Stimulated activated CD8-positive, alpha-beta memory T cell treated with anti-CD3 and anti-CD28 coated beads, Interleukin-2, amount 100 ng/mL, for 1 hour (primary cell): ENCODE data around the gene CLASP1.
"Not testable (repeated sequence)": the region's sequence is repeated elsewhere in the genome, so short reads cannot be mapped to it uniquely, and the experiment has no call there.

Source experiments
- DNase-seq, 2 donors: peaks; one replicate each; pipeline ENCODE4 v3.0.0-alpha.2; 2020; ENCODE audit warnings: low read depth in 2 of 2

CLASP1 gene

DNA sequence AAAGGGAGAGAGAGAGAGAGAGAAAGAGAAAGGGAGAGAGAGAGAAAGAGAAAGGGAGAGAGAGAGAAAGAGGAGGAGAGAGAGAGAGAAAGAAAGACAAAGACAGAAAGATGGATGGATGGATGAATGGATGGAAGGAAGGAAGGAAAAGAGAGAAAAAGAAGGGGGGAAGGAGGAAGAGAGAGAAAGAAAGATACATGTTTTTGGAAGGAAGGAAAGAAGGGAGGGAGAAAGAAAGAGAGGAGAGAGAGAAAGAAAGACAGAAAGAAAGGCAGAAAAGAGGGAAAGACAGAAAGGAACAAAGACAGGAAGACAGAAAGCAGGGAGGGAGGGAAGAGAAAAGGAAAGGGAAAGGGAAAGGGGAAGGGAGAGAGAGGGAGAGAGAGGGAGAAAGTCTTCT lies 67.0 kb downstream of the CLASP1 start:
- DNase-seq: no peak

DNA sequence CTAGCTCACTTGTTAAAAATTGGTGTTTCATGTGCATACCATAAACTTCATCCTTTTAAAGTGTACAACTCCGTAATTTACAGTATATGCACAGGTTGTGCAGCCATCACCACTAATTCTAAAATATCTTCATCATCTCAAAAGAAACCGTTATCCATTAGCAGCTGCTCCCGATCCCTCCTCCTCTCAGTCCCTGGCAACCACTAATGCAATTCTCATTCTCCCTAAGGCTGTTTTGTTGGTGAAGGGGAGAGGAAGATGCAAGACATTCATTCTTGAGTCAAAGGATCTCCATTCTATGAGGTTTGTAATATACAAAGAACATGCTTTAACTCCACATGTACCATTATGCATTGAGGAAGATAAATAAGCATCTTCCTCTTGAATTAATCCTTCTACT lies 70.0 kb downstream of the CLASP1 start:
- no peak for DNase-seq

DNA sequence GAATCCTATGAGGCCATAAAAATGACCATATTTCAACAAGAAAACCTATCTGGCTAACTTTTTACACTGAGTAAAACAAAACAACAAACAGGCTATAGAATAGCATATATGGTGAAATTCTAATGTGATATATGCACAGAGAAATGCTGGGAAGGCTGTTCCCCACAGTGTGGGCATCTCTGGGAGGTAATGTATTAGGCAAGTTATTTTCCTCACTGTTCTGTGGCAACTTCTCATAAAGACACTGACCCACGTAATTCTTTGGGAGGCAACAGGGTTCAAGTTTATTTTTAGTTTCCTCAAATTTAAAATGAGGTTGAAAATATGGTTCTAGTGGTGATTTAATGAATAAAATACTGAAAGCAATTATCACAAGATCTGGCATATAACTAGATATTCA lies 71.9 kb downstream of the CLASP1 start:
- no peak for DNase-seq

DNA sequence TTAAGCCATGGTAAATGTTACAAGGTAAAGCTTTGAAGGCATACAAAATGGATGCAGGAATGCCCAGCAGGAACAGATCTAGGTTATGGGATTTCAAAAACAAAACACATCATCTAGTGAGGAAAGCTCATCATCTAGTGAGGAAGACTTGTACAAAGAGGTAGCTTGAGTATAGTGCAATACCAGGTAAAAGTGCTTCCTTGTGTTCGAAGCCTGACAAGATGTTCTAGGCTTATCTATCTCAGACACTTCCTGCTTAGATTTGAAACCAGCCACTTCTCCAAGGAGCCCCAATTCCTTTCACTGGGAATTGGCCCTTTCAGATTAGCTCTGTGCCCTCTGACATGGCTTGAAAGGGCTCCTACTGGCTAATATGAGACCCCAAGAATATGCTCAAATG lies 73.0 kb downstream of the CLASP1 start:
- no peak for DNase-seq

DNA sequence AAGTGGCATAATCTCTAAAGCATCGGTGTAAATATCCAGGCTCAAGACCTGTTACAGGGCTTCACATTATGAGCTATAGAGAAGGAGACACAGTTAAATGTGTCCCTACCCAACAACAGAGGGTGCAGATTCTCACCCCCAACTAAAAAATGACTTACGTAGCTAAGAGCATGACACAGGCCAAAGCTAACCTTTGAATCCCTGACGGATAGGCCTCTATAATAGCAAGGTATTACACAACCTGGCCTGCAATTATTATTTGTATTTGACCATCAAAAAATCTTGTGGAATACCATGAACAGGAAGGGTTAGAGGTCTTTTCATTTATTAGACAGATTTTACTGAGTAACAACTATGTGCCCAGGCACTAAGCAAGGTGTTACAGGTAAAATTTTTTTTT lies 73.5 kb downstream of the CLASP1 start:
- DNase-seq: no peak

DNA sequence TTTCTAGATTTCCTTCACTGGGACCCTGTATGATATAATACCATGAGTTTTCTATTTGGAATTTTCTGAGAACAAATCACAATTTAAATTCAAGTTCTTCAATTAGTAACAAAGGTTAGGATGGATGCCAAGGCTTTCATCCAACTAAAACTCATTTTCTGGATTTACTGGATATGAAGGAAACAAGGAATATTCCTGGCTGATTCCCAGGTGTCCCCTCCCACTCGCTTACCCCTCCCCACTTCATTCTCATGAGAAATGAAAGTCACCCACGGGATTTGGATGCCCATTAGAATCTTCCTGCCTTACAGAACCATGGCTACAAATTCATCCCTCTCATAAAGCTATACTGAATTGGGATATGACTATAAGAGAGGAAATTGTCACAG lies 78.6 kb downstream of the CLASP1 start:
- DNase-seq: no peak

DNA sequence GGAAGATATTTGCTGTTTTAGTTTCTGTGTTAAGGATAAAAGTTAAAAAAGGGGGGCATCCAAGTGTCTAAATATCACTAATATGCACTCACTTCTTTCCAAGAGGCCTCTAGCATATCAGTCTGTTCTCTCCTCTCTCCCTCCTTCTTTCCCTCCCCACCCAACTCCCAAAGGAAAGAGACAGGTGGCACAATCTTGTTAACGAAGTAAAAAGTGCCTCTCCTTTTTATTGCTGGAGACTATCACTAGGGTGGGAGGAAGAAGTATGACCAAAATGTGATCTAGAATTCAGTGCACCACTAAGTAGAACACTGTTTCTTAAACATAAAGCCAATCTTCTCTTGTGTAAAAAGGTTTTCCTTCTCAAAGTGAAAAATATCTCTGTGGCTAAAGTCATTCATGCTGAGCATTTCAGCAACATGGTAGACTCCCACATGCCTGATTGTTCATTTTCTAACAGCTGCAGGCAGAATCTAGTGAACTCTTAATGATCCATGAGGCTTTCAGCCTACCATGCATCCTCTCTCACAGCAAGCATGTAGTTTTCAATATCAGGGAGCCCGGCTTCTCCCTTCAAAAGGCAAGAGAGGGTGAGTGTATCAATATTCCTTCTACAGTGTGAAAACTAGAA lies 79.1 kb downstream of the CLASP1 start:
- no peak for DNase-seq

DNA sequence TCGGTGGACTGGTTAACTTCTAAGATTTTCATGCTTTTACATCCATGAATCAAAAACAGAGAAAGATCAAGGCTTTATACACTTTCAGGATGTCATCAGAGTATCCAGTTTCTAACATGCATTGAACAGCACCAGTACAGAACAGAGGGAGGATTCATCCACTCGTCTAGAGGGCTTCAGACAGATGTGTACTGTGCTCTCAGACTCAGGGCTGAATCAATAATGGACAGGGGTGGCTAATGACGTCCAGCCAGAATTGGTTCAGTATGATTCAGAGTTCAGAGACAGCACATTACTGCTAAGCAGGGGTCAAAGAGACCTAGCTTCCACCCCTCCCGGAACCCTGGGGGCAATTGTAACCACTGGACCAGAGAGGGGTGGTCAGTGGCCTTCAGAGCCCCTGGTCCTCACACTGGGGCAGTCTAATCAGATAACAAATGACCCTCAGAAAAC lies 81.3 kb downstream of the CLASP1 start:
- DNase-seq: no peak

DNA sequence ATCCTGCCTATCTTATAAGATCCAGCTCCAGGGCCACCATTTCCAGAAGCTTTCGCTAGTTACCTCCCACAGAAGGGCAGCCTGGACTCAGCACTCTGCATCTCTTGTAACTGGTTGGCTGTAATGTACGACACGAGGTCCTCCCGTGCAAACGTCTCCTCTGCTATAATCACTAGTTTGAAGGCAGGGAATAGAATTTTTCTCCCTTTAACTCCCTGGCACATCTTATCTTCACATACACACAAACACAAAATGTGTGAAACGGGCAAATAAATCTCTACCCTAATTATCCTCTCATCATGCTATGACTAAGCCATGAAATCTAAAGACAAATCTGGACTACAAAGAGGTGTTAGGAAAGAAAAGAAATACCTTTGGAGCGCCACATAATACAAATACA lies 81.8 kb downstream of the CLASP1 start:
- DNase-seq: no peak

DNA sequence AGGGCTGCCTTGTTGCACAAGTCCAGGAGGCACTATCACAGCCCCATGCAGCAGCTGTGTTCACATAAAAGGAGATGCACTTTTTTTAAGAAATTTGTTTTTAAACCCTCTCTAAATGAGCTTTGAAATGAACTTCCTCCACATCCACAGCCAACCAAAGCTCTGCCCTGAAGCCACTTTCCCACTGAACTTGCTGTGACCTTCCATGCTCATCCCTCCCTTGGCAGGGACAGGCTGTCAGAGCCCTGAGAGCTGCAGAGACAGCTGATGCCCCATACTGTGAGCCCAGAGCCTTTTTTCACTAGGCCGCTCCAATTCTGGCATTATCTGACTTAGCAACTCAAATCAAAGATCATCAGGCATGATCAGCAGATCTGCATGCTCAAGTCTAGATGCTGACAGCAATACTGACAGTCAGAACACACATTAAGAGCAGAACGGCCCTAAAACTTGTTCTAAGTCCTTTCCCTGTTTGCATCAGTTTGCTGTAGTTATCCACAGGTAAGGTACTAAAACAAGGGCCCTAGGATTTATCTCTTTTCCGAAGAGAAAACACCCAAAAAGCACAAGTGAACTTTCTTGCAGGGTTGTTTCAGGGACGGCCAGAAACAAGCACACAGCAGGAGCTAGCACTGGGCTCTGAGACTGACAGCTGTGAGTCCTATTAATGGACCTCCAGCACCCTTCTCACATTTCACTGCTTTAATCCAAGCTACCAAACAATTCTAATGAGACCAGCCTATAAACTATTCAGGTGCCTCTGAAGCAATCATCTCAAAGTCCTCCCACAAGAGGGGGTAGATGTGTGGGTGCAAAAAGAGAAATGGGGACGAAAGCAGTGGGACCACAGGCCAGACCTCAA lies 83.6 kb downstream of the CLASP1 start:
- no peak for DNase-seq

DNA sequence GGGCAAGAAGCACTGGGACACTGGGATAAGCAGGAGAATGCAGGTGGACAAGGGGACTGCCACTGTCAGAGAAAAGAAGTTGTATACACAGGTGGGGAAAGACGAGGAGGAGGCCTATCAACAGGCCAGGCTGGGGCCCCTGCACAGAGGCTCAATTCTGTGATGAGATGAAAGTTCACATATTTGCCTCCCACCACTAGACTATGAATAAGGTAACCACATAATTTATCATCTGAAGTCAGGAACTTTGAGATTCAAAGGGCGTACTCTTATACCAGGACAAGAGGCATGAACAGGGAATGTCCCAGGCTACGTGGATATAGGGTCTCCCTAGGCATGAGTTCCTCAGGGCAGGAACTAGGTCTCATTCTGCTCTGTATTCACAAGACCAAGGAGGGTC lies 84.4 kb downstream of the CLASP1 start:
- no peak for DNase-seq

DNA sequence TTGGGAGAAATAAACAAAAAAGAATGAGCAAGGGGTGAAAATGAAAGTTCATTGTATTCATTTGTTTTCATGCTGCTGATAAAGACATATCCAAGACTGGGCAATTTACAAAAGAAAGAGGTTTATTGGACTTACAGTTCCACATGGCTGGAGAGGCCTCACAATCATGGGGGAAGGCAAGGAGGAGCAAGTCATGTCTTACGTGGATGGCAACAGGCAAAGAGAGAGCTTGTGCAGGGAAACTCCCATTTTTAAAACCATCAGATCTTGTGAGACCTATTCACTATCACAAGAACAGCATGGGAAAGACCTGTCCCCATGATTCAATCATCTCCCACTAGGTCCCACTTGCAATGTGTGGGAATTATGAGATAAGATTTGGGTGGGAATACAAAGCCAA lies 85.5 kb downstream of the CLASP1 start:
- not testable (repeated sequence) for DNase-seq

DNA sequence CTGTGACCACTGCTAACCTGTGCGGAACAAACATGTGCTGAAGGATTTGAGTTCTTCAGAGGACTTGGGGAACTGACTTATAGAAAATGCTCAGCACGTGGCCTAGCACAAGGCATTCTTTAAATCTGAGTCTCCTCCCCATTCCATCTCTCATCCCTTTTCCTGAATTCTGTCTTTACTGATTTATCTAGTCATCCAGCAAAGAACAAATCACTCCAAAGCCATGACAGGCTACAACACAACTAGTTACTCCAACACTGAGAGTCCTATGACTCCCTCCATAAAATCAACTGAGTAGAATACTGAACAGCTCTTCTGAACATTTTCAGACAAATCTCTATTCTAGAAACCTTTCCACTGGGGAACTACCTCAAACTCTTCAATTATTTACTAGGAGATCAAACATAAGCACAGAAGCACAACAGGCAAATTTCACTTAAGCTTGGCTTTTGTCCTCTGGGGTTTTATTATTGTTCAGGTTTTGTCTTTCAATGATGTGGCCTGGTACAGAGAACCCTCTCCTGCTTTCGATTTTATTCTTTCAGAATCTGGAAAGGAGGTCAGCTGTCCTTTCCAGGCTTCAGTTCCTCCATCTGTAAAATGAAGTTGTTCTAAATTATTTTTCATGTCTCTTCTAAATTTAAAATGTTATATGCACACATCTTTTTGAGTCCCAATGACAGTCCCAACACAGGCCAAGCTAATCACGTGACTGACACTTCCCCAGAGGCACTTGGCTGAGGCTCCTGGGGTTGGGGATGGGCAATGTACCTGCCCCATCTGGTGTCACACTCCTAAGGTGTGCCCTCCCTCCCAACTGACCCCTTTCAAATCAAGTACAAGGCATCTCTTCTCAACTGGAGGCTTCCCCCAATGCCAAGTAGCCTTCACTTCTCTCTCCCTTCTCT lies 86.7 kb downstream of the CLASP1 start:
- DNase-seq: no peak

DNA sequence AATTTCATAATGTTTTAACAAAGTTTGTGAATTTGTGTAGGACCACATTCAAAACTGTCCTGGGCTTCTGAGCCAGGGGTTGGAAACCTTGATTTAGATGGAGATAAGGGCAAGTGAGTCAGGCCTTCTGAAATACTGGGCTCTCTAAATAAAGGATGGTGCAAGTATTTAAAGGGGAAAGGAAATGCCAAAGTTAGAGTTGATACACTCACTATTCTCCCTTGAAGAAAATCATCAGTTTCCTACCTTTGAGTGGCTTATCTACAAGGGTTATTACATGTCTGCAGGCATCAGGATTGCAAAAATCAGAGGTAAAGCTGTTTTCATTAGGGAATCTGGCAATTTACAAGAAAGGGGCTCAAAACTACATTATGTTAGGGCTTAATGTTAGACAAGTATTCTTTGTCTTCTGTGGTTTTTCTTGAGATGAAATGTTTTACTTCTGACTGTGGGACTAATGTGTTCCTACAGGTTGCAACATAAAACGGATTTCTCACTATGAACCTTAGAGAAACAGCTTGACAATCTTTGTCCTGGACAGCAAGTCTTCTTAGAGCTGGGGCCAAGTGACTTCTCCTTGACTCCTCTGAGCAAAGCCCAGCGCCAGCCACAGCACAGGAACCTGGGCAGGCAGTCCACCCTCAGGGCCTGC lies 87.5 kb downstream of the CLASP1 start:
- no peak for DNase-seq

DNA sequence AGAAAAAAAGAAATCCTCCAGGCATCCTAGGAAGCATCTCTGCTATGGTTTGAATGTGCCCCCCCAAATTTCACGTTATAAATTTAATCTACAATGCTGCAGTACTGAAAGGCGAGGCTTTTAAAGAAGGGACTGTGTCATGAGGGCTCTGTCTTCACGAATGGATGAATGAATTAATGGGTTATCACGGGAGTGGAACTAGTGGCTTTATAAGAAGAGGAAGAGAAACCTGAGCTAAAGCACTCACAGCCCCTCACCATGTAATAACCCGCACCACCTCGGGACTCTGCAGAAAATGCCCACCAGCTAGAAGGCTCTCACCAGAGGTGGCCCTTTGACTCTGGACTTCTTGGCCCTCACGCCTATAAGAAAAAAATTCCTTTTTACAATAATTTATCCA lies 90.9 kb downstream of the CLASP1 start:
- no peak for DNase-seq

DNA sequence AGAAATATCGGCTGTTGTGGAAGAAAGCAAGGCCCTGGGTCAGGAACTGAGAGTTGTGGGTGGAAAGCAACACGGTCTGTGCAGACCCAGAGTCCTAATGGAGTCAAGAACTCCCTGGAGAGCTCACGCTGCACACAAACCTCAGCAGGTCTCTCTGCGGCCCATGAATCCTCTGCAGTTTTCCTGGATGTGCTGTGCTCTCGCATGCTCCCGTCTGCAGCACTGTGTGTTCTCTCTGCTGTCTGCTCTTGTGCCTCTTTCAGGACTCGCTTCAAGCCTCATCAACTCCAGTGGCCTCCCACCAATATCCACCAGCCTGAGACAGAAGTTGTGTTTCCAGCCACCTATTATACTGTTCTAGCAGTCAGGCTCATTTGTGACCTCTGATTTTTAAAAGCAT lies 94.3 kb downstream of the CLASP1 start:
- no peak for DNase-seq

DNA sequence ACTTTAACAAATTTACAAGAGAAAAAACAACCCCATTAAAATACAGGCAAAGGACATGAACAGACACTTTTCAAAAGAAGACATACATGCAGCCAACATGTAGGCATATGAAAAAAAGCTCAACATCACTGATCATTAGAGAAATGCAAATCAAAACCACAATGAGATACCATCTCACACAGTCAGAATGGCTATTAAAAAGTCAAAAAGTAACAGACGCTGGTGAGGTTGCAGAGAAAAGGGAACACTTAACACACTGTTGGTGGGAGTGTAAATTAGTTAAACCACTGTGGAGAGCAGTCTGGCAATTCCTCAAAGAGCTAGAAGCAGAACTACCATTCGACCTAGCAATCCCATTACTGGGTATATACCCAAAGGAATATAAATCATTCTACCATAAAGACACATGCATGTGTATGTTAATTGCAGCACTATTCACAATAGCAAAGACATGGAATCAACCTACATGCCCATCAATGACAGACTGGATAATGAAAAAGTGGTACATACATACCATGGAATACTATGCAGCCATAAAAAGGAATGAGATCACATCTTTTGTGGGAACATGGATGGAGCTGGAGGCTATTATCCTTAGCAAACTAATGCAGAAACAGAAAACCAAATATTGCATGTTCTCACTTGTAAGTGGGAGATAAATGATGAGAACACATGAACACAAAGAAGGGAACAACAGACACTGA lies 96.6 kb downstream of the CLASP1 start:
- not testable (repeated sequence) for DNase-seq

DNA sequence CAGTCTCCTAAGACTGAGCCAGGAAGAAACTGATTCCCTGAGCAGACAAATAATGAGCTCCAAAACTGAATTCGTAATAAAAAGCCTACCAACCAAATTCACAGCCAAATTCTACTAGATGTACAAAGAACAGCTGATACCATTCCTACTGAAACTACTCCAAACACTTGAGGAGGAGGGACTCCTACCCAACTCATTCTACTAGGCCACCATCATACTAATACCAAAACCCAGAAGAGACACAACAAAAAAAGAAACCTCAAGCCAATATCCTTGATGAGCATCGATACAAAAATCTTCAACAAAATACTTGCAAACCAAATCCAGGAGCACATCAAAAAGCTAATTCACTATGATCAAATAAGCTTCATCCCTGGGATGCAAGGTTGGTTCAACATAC lies 98.6 kb downstream of the CLASP1 start:
- DNase-seq: no peak

DNA sequence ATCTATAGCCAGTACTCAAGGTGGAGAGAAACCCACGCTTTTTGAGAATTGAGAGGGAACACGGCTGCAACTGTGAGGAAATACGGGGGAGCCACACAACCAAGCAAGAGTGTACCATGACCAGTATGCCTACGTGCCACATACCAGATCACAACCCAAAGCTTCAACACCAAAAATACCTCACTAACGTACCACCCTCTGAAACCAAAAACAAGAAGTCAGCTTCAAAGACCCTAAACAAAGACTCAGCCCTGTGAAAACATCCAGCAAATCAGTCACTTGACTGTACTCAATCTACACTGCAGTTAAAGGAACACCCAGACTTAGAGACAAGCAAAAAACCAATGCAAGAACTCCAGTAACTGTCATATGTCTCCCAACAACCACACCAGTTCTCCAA lies 101.6 kb downstream of the CLASP1 start:
- no peak for DNase-seq

DNA sequence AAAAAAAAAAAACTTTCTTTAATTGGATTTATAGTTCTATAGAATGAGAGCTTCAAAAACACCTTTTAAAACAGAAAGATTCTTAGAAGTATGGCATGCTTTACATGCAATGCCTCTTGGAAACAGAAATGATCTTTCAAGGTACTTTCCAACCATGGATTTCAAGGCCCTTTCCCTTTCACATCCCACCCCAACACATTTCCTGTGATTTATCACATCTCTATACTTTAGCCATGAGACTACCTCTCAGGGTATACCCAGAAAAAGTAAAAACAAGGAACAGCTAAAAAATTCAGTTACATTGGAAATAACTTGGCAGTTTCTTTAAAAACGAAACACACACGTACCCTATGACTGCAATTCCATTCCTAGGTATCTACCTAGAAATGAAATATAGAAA lies 103.3 kb downstream of the CLASP1 start:
- no peak for DNase-seq

DNA sequence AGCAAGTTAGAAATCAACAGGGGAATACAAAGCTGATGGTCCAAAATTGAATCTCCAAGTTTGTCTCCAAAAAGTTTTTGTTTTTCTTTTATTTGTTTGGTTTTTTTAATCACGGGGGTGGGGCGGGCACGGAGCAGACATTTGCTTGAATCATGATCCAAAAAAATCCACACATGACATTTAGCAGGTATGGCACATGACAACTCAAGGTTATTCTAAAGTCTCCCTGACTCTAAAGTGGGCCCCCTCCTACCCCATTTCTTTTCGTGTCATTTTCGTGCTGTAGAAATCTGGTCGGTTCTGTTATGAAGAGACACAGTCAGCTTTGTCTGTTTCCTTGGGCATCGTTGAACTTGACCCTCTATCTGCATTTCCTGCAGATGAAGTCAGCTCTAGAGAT lies 104.0 kb downstream of the CLASP1 start:
- no peak for DNase-seq
